ENCODE data around the gene CUX1. TPM values are rescaled to one million over a fixed set of nuclear protein-coding genes. Genes with fewer than 3 reads are reported as not detected.
"Not testable (repeated sequence)": the region's sequence is repeated elsewhere in the genome, so short reads cannot be mapped to it uniquely, and the experiment has no call there.

The CUX1 gene
- total RNA-seq, 1 experiment from 2014 or later = 36.5 TPM

DNA sequence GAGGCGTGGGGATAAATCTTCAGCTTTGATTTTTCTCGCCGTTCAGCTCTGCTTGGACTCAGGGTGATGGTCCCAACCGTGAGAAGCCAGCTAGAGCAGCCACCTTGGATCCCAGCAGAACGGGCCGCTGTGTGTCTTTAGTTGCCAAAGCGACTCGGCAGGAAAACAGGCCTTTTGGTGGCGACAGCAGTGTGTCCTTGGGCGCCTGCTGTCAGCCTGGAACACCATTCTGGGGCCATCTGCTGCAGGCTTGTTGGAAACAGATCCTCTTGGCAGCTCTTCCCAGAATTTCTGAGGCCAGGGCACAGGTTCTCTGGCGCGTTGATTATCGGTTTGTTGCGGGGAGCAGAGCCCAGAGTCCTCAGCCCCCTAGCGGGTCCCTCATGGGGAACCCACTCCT is 97.6 kb downstream of the CUX1 start:
- DNase-seq (ENCODE audit: low spot score) = no peak

DNA sequence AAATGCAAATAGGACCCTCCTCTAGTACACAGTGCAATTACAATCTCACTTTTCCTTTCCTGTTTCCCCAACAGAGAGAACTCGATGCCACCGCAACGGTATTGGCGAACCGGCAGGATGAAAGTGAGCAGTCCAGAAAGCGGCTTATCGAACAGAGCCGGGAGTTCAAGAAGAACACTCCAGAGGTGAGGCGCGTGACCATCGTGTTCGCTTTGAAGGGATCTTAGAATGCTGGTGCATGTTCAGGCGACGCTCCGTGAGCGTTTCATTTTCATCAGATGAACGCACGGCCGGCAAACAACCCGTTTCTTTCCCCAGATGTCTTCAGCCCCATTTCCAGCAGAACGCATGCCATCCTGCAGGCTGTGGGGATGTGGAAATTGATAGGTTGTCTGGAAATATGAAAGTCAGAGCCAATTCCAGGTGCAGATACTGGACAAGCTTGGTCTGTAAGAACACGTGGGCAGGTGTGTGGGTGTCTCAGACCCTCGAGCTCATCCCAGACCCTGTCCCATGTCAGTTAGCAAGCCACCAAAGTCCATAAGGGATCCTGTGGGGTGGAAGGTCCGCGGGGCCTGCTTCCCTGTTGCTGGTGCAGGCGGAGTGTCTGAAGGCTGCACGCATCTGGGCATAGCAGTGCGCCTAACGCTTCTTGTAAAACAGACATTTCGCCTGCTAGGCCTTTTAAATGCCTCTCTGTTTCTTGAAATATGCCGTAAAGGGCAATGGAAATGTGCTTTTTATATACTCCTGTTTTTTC is 98.8 kb downstream of the CUX1 start:
- DNase-seq (ENCODE audit: low spot score) = no peak

DNA sequence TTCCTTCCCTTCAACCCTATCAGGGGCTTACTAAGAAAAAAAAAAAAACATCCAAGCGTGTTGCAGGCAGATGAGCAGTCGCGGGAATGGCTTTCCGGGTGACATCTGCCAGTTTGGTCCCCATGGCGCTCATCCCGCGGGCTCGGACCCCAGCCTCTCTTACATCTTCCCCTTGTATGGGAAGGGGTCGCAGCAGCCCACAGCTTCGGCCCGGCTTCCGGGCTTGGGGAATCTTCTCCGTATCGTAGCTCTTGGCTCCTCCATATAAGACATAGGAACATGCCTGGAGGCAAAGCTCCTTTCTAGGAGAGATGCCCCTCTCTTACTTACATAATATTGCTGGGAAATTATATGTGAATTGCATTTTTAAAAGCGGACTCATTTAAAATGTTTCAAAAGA is 99.5 kb downstream of the CUX1 start:
- no peak for DNase-seq (ENCODE audit: low spot score)

DNA sequence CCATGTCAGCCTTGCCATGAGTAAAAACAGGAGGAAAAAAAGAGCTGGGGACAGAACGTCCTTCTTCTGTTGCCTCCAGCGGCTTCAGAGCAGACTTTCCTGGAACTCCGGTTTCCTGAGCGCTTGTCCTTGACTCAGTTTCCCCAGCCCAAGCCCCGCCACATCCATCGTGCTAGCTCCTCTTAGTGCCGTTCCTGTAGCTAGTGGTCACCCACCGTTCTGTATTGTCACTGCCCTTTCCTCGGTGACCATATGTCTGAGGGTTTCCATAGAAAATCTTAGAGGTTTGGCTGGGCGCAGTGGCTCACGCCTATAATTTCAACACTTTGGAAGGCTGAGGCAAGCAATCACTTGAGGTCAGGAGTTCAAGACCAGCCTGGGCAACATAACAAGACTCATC is 100.1 kb downstream of the CUX1 start:
- no peak for DNase-seq (ENCODE audit: low spot score)

DNA sequence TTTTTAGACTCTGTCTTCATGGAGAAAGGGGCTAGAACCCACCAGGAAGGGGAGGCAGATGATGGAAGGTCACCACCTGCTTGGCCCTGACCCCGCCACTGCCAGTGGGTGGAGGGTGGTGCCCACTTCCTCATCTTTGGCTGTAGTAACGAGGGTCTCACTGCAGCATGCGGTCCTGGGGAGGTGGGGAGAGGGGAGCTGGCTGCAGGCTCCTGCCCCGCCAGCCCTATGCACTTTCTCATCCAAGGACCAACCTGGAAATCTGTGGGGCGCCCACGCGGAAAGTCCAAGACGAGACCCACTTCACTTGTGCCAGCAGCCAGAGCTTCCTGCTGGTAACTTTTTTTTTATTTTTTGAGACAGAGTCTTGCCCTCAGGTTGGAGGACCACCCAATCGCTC is 101.0 kb downstream of the CUX1 start:
- DNase-seq (ENCODE audit: low spot score) = no peak

DNA sequence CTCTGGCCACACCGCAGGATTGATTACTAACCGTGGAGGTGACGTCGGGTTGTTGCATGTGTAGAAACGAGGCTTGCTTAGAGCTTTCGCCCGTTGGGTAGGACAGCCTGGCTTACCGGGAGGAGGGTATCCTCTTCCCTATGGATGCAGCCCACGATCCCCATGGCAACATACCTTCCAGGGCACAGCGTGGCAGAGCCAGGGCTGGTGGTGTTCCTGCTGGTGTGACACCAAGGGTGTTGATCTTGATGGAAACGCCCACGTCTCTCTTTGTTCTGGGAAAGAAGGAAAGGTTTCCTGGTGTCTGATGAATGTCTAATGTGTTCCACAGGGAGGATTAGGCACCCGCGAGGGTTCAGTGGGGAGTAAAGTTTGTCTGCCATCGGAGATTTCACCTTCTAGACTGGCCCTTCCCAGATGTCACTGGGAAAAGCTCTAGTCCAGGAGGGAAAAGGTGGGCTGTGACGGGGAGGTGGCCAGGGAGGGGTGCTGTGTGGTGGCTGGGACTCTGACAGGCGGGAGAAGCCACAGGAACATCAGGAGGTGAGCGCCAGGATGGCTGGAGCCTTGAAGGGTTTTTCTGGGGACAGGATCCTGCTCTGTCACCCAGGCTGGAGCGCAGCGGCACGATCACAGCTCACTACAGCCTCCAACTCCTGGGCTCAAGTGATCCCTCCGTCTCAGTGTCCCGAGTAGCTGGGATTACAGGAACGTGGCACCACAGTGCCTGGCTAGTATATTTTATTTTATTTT is 102.1 kb downstream of the CUX1 start:
- DNase-seq (ENCODE audit: low spot score) = no peak

DNA sequence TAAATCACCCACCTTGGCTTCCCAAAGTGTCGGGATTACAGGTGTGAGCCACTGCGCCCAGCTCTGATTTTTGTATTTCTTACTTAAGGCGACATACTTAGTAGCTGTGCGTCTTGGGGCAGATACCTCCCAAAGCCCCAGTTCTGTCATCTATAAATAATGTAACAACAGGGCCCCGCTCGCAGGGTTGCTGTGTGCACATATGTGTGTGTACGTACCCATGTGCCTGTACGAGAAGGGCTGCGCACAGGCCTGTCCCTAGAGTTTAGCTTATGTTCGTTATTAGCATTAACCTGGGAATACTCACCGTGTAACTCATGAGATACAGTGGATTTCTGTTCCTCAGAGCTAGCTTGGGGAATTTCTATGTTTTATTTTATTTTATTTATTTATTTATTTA is 103.6 kb downstream of the CUX1 start:
- DNase-seq (ENCODE audit: low spot score) = no peak

DNA sequence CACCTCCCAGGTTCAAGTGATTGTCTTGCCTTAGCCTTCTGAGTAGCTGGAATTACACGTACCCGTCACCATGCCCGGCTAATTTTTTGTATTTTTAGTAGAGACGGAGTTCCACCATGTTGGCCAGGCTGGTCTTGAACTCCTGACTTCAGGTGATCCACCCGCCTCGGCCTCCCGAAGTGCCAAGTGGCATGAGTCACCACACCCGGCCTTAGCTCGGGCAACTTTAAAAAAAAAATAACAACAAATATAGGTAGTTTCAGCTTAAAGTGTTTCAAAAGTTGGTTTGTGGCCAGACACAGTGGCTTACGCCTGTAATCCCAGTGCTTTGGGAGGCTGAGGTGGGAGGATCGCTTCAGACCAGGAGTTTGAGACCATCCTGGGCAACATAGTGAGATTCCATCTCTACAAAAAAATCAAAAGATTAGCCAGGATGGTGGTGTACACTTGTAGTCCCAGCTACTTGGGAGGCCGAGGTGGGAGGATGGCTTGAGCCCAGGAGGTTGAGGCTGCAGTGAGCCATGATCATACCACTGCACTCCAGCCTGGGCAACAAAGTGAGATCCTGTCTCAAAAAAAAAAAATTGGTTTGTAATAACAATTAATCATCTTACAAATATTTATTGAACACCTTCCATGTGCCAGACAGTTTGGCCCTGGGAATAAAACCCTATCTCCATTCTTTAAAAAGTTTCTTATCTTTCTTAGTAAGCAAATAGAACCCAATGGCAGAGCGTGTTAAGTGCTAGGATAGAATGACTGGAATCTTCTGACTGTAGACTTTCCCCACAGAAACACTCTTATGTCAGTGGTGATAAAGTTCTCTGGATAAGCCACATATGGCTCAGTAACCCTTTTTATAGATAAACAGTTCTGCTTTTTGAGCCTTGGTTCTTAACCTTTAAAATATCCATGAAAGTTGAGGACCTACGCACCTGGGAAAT is 104.4 kb downstream of the CUX1 start:
- DNase-seq (ENCODE audit: low spot score) = not testable (repeated sequence)

DNA sequence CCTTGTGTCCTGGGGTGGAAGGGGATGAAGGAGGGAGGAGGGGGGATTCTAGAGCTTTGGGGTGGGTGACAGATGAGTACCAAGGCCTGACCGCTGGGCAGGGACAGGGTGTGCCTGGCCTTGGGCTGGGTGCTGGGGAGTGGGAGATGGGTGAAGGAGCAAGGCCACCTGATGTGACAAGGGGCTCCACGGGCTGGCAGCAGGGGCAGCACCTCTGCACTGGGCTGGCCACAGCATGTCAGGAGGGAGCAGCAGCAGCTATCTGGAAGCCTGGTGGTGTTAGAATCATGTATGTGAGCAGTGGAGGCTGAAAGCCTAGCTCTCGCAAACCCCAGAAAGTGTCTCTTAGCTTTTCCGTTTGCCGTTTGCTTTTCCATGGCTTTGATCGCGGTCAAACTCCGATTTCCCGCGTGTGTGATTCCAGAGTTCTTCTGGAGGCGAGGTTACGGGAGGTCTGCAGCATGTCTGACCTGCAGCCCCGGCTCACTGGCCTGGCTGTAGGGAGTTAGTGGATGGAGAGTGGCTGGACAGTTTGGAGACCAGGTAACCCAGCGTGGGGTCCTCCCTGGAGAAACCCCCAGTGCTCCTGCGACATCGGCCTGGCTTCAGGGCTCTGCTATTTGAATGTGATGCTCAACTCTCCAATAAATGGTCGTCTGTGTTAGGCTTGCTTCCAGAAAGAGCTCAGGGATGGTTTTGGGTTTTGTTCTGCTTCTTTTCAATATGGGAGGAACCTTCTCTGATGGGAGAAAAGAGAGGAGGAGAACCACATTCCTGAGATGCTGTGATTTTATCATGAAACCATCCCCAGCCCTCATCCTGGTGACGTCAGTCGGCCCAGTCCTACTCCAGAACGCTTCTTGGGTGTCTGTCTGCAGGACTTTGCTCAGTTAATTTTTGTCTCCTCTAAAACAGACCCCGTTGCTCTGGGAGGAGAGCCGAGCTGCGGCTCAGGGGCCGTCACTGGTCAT is 105.5 kb downstream of the CUX1 start:
- peak; percentile 60 for DNase-seq (ENCODE audit: low spot score)

DNA sequence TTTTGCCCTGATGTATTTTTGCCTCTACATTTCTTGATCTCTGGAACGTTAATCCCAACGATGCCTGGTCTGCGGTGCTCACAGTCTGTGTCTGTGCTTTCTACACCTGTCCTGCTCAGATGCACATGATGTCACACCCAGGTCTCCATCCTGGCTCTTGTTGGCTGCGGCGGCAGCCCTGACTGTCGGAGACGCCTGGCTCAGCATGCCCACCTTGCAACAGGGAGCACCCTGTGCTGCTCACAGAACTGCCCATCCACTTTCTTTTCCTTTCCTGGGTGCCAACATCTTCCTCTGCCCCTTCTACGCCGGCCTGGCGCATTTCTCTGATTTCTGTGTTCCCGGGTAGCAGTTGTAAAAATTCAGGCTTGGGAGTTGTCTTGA is 106.2 kb downstream of the CUX1 start:
- DNase-seq (ENCODE audit: low spot score) = no peak

DNA sequence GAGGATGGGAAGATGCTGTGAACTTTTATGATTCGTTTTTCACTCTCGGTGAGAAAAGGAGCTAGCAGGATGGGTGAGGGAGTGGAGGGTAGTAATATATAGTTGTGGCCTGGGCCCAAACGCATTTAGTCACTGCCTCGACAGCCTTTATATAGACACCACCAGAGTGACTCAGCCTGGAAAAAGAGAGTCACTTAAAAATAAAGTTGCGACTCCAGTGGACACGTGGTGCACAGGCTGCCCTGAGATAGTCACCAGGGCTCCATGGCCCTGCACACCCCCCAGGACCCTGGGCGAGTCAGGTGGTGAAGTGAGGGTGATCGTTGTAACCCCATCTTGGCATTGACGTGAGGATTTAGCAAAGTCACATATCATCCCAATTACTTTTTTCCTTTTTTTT is 106.7 kb downstream of the CUX1 start:
- DNase-seq (ENCODE audit: low spot score) = peak; percentile 94

DNA sequence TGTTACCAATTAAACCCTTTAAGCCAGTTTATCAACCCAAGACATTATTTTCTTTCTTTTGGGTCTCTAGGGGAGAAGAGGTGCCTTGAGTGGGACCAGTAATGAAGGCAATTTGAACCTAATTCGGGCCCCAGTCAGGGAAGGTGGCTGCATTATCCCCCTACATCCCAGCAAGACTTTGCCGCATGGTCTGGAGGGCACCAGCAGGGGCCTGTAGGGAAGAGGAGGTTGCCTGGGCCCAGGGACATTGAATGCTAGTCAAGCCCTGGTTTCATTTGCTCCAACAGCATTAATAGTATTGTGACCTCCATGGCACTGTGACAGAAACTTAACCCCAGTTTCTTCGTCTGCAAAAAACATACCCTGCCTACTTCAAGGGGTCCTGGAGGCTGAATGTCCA is 108.8 kb downstream of the CUX1 start:
- no peak for DNase-seq (ENCODE audit: low spot score)

DNA sequence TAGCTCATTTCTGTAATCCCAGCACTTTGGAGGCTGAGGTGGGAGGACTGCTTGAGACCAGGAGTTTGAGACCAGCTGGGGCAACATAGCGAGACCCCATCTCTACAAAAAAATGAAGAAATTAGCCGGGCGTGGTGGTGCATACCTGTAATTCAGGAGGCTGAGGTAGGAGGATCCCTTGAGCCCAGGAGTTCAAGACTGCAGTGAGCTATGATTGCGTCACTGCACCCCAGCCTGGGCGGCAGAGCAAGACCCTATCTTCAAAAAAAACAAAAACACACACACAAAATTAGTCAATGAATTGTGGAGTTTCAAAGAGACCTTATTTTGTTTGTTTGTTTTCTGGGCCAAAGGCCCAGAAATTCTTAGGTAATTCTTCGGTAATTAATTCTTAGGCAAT is 110.0 kb downstream of the CUX1 start:
- DNase-seq (ENCODE audit: low spot score) = no peak

DNA sequence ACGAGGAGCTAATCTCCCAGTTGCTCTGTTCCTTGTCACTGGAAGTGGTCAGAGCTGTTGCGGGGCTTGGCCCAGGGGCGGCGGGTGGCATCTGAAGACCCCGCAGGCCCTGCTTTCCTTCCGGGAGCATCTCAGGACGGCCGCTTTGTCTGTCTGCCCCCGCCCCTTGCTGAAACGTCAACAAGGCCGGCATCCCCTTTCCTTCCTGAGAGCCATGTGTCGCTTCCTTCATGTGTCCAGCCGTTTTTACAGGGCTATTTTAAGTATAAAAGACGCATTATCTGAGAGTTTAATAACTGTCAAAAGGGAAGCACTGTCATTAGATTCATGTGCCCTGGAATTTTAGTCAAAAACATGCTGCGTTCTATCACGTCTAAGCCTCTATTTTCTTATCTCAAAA is 110.4 kb downstream of the CUX1 start:
- DNase-seq (ENCODE audit: low spot score) = no peak

DNA sequence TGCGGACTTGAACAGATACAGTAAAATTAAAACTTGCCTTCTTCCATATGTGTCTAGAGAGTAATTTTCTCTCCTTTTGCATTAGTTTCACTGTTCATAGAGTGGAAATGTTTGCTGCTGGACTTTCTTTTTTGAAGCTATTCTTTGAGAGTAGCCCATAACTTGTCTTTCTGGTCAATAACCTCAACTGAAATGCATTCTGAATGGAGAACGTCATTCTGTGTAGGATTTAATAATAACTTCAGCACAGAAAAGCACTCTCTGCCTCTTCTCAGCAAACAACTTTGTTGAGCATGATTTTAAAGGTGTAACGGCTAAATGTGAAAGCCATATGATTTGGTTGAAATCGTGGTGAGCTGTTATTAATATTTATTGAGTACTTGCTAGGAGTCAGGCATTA is 111.8 kb downstream of the CUX1 start:
- no peak for DNase-seq (ENCODE audit: low spot score)

DNA sequence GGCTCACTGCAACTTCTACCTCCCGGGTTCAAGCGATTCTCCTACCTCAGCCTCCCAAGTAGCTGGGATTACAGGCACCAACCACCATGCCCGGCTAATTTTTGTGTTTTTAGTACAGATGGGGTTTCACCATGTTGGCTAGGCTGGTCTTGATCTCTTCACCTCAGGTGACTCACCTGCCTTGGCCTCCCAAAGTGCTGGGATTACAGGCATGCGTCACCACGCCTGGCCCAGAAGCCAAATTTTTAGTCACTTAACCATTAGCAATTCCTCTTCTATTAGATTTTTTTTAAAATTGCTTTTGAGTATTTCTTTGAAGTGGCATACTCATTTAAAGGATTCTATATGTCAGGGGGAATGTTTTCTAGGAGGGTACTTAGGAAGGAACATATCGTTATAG is 112.5 kb downstream of the CUX1 start:
- DNase-seq (ENCODE audit: low spot score) = not testable (repeated sequence)

DNA sequence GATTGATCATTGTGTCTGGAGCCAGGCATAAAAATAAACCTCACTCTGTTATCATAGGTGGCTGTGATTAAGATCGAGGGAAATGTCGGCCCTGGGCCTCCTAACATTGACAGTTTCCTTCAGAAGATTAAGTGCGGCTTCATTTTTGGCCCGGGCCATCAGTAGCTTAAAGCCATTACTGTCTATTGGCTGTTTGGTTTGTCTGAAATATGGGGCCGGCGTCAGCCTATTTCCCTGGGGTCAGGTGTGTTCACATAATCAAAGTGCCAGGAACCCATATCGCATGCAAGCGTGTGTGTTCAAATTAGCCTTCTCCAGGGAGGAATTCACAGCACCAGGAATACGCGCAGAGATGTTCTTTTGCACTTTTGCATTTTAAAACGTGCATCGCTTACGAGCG is 114.7 kb downstream of the CUX1 start:
- no peak for DNase-seq (ENCODE audit: low spot score)

DNA sequence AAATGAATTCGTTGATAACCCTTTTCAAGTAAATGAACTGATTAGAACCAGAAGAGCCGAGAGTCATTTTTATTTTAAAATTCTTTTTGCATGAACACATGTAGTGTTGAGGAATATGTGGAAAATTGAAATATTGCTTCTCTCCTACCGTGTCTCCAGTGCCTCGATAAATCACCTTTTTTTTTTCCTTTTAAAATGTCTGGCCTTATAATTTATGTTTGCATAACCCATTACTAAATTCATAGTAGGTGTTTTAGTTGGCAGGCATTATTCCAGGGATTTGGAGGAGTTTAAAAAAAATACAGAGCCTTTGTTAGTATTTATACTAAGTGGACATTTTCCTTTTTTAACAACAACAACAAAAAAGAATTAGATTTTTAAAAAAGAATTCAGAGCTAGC is 115.6 kb downstream of the CUX1 start:
- DNase-seq (ENCODE audit: low spot score) = no peak

DNA sequence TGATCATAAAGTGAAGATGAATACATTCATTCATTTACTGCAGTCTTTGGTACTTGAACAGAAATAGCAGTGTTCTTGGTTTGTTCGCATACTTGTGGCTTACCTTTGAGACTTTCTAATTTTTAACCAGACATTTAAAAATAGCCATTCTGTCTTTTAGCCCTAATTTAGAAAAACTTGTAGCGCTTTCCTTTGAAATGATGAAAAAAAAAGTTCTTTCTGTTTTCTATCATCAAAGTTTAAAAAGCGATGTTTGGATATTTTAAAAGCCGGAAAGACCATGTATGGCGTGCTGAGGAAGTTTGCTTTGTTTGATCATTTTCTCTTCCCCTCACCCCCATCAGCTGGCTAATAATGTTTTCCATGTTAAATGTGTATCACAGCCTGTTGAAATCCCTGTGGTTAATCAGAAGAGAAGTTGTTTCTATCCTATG is 116.3 kb downstream of the CUX1 start:
- no peak for DNase-seq (ENCODE audit: low spot score)

DNA sequence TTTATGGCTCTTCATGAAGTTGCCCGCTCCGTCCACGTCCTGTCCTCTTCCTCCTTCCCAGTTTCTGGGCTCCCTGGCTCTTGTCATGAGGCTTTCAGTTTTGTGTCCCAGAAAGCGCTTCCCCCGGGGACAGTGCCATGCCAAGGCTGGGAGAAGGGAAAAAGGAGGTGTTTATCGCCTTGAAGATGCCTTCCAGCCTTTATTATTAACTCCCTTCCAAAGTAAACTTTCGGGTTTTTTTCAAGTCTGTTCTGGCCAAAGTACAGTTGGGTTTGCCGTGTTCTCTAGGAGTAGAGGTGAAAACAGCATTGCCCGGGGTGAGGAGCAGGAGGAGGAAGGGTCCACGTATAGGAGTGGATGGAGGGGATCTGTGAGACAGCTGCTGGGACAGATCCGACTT is 117.2 kb downstream of the CUX1 start:
- no peak for DNase-seq (ENCODE audit: low spot score)

DNA sequence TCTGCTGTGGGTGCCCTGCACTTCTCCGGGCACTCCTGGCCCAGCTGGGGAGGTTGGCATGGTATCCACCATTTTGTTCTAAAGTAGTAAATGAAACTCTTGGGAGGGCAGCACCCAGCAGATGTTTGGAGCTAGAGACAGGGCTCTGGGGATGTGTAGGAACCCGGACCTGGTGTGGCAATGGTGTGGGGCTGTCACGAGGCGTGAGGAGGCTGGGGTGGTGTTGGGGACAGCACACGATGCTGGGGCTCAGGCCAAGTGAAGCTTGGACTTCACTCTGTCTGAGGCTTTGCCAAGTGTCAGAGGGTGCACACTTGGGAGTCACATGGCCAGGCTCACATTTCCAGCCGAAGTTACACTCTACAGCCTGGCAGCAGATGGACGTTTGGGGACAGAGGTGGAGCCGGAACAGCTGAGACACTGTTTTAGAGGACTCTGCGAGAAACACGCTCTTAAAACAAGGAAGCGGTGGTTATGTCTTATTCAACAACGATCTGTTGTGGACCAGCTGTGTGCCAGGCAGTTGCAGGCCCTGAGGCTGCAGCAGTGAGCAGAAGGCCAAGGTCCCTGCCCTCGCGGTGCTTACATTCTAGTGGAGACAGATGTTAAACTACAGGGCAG is 118.2 kb downstream of the CUX1 start:
- no peak for DNase-seq (ENCODE audit: low spot score)

Measured in A172 (cell line).